ENCODE data around the gene ARHGAP29.

Gene ARHGAP29

DNA sequence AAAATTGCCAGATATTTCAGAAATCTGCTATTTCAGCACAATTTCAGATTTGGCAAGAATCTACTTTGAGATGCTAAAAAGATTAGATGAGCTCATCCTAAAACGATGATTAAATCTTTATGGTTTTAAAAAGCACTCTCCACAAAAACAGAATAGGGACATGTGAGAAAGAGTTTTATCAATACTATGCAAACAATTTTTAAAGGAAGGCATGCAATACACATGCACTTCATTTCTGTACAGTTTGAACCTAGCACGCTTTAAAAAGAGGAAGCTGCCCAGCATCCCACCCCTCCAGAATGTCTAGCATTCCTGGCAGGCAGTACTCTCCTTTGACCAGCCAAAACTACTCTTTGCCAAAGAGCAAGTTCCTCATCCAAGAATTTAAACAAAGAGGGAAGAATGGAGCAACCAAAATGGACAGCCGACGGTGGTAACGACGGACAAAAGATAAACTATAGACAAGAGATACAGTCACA lies 1.3 kb downstream of the ARHGAP29 start:
- no peak for DNase-seq (ENCODE audit: low read depth)

DNA sequence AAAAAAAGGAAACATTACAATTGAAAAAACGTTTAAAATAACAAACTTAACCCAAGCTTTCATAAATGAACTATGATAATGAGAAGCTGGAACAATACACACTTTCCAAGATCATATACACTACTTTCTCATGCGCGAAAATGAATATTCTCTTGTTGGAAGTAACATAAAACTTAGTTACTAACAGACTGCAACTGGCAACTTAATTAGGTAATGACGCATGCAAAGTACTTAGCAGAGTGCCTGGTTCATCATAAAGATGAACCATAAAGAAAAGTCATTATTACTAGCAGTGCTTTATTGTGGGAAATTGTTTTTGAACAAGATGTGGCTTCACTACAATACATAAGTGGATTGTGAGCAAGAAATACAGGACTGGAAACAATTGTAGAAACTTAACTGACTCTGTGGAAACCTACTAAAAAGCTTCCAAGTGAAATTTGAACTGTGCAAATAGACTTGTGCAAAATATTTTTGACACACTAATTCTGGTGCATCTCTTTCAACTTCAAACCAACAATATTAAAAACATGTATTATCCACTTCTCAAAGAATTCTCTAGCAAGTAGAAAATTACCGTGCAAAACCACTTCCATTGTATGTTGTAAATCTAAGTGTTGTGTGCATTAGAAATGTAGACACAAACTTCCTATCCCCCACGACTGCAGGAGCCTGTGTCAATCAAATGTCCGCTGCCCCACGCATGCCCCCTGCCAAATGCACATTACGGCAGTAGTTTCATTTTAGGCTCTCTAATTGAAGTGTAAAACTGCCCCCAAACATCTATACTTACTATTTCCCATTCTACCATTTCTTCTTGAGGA lies 2.0 kb downstream of the ARHGAP29 start:
- DNase-seq (ENCODE audit: low read depth) = no peak

DNA sequence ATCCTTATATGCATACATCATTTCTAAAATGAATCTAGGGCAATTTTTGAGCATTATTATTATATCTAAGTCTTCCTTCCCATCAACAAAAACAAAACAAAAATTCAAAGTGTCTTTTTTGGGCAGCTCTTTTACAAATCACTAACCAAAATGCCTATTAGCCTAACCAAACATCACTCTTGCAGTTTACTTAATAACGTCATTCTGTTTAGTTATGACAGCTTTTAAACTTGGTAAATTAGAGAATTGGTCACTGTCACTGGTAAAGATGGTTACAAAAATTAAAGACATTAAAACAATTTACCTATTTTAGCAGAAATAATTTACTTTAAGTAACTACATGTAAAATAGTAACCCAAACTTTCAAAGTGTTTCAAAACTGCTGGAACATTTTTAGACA lies 2.8 kb downstream of the ARHGAP29 start:
- DNase-seq (ENCODE audit: low read depth) = no peak

DNA sequence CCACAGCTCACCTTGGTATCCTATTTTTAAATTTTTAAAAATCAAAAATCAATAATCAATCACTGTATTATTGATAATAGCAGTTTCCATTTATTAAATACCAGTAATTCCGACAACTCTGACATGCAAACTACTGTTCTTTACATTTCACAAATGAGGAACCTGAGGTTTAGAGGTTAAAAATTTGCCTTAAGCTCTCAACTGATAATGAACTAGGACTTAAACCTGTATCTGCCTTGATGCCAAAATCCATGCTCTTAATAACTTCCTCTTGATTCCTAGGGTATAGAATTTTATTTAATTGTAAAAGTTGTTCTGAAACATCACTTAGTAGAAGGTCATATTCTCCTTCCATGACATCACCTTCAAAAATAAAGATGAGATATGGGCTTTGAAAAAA lies 5.6 kb downstream of the ARHGAP29 start:
- no peak for DNase-seq (ENCODE audit: low read depth)

DNA sequence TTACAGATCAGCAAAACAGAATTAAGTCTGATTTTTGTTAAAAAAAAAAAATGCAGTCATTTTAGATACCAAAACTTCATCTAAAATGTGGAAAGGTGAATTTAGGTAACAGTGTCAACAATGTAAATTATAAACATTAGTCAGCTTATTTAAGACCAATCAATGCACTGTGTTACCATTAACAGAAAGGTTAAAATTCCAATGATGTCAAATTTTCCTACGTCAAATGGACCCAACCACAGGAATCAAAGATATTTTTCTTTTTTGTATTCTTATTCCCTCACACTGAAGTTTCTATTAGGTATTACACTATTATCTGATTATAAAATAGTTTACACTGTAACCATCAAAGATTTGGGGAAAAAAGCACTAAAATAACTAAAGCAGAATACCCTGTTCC lies 6.5 kb downstream of the ARHGAP29 start:
- no peak for DNase-seq (ENCODE audit: low read depth)

DNA sequence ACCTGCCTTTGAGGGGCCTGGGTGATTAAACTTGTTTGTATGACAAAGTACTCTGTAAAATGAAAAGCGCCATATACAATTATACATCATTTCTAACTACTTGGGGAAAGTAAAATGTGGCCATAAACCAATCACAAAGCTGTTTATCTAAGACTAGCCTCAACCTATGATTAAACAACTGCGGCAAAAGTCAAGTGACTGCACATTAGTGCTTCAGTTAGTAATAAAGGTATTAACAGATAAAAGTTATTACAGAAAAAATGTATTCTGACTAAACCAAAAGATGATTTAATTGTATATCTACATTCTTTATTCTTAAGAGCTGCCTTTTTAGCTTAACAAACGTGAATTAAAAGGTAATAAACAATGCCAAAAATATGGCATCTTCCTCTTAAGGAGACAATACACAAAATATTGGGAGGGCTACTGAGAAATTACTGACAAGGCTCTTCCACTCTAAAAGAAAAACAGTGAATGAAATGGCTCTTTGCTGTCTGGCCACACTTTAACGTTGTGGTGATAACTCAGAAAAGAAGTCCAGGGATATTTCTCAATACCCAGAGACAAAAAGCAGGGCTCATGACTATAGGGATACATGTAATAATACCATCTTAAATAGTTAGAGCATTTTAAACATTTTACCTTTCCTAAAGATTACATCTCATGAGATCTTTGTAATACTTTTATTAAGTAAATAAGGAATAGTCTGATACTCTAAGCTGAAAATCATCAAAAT lies 8.6 kb downstream of the ARHGAP29 start:
- no peak for DNase-seq (ENCODE audit: low read depth)

DNA sequence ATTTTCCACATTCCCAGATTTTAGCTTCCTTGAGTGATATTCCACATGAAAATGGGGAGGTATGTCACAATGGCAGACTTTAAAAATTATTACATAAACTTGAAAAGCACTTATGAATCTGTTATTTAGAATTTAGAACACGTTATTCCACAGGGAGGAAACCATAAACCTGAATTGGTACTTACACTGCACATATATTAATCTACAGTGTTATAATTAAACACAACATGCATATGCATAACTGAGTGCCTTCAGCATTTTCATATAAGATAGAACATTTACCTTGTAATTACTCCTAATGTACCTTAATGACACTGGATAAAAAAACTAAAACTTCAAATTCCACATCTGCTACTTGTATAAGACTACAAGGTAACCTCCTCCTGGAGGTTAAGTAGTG lies 9.8 kb downstream of the ARHGAP29 start:
- DNase-seq (ENCODE audit: low read depth) = no peak

DNA sequence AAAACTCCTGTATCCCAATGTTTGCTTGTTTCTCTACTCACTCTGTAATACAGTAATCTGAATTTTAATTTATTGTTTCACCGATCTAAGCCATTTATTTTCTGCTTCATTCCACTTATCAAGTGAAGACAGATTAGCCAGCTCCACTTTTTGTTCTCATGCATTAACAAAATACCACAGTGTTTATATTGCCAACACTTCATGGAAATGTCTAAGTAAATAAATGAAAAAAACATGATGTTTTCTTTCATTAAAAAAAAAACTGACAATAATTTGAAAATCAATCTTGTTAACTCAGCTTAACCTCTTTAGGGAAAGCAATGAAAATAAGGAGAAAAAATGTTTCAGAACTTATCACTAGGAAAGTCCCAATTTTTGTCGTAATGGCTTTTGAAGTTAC lies 11.5 kb downstream of the ARHGAP29 start:
- DNase-seq (ENCODE audit: low read depth) = no peak

DNA sequence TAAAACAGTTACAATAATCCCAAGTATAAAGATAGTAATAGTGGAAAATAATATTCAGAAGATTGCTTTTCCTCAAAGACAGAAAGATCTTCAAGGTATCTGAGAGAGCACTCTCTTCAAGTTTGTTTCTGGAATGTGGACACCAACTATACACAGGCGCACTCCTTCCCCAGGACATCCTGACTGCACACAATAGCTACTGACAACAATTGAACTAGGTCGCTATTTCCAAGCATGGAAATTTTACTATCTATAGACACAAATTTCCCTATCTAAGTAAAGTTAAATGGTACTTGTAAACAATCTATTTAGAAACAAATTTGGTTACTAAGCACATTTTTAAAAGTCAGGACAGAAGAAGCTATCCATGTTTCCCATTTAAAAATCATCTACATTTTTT lies 19.1 kb downstream of the ARHGAP29 start:
- DNase-seq (ENCODE audit: low read depth) = no peak

DNA sequence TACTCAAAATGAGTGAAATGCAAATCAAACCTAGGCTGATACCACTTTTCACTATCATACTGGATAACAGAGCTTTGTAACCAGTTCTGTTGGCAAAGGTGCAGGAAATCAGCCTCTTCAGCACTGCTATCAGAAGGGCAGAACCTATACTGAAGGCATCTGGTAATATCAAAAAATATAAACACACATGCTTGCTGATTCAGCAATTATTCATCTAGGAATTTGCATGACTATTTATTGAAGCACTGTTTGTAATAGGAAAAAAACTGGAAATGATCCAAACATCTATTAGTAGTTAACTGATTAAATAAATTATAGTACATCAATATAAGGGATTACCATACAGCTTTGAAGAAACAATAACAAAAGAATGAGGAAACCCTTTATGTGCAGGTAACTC lies 21.4 kb downstream of the ARHGAP29 start:
- DNase-seq (ENCODE audit: low read depth) = no peak

DNA sequence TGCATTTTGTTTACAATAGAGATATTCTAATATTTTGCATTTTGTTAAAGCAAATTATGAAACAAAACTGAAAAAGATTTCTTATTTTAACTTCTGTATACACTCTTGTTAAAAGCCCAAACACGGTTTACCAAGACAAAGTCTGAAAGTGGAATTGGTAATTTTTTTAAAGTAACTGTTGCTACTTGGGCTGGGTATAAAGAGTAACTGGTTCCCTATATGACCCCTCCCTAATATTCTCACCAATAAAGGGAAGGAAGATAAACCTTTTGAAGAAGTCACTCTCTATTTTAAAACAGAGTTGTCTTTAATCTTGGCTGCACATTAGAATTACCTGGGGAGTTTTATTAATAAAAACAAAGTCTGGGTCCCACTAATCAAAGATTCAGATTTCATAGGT lies 27.4 kb downstream of the ARHGAP29 start:
- DNase-seq (ENCODE audit: low read depth) = no peak

DNA sequence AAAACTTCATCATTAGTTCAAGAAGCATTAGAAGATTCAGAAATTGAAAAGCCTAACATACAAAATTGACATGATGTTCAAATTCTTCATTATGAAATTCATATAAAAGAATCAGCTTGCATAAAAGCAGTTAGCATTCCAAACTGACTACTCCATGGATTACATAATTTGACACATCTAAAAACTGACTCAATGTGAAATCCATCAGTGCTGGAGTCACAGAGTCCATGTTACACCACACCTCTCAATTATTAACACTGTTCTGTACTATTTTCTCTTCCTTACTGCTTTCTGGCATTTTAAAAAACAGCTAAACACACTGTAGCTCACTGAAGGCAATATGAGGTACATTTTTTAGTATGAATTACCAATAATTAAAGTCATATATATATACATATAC lies 28.0 kb downstream of the ARHGAP29 start:
- no peak for DNase-seq (ENCODE audit: low read depth)

DNA sequence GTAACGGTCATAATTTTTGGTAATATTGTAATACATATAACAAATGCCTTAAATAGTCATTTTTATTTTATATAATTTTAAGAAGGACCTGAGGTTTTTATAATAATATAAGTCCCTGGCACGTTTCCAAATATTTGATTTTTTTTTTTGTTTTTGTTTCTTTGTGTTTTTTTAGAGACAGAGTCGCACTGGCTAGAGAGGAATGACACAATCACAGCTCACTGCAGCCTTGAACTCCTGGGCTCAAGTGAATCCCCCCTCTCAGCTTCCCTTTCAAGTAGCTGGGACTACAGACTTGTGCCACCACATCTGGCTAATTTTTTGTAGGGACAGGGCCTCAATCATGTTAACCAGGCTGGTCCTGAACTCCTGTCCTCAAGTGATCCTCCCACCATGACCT lies 29.7 kb downstream of the ARHGAP29 start:
- no peak for DNase-seq (ENCODE audit: low read depth)

DNA sequence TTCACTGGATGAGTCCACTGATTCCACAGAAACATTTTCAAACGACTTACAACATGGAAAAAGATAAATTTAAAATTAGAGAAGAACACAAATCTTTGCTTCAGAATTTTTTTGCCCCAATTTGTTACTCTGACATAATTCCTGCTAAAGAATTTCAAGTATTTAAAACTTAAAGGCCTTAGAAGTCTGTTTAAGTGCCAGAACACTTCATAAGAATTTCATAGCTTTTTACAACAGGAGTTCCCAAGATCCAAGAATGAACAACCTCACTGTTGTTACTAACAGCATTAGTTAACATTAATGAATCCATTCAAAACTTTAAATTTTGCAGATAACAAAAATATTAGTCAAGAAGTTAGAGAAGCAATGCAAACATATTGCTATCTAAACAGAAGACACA lies 31.7 kb downstream of the ARHGAP29 start:
- DNase-seq (ENCODE audit: low read depth) = no peak

DNA sequence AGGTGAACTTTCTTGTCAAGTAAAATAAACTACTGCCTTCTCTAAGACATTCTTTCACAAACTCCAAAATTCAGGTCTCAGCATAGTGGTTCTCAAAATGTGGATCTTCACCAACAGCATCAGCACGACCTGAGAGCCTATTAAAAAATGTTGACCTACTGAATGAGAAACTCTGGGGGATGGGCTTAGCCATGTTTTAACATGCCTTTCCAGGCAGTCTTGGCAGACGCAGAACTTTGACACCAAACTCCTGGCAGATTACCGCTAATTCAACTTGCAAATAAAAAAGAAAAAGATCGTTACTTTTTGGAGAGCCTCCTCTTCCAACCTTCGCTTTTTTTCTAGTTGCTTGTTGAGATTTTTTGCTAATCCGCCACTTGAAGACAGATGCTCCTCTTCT lies 35.1 kb downstream of the ARHGAP29 start:
- DNase-seq (ENCODE audit: low read depth) = no peak

DNA sequence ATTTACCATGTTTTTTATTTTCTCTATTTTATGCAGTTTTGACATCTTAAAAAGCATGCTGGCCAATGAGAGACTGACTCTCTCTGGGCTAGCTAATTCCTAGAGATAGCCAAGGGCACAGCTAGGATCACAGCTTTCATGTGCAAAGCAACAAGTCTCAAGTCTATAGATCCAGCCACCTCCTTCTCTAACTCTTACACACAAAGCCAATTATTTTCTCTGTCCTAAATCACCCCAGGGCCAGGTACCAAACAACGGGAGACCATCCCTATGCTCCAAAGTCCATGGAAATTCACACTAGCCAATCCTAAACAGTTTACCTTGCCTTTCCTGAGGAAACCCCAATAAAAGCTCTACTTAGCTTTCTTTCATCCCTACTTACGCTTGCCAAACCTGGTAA lies 38.0 kb downstream of the ARHGAP29 start:
- DNase-seq (ENCODE audit: low read depth) = no peak

DNA sequence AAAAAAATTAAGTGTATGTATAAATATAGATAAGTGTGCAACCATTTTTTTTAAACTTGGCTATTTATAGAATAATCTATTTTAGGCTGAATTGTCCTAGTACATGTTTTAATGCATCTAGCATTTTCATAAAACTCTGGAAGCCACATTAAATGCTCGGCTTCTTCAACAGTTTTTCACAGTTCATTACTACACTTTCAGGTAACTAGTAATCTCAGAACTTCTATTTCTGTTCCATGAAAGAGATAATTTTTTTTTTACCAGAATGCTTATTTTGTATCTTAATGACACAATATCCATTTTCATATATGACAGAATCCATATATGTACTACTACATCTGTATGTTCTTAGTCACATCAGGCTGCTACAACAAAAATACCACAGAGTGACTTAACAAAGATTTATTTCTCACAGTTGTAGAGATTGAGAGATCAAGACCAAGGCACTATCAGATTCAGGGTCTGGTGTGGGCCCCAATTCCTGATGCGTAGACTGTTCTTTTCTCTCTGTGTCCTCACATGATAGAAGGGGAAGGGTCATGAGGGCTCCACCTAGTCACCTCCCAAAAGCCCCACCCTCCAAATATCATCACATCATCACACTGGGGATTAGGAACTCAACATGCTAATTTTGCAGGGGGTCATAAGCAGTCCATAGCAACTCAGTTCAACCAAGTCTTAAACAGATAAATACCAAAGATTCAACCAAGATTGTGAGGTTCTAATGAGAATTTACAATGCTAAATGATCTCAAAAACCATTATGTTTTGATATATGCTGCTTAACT lies 43.1 kb downstream of the ARHGAP29 start:
- no peak for DNase-seq (ENCODE audit: low read depth)

DNA sequence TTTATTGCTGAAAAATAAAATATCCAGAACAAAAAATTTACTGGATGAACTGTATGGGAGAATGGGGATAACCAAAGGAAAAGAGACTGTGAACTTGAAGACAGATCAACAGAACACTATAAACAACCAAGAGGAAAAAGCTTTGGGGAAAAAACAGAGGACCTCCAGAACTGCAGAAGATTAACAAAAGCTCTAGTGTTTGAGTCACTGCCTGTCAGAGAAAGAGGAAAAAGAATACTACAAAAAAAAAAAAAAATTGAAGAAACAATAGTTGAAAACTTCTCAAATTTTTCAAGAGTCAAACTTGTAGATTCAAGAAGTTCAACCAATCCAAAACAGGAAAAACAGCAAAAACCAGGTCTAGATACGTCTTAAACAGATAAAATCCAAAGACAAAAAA lies 44.3 kb downstream of the ARHGAP29 start:
- DNase-seq (ENCODE audit: low read depth) = no peak

DNA sequence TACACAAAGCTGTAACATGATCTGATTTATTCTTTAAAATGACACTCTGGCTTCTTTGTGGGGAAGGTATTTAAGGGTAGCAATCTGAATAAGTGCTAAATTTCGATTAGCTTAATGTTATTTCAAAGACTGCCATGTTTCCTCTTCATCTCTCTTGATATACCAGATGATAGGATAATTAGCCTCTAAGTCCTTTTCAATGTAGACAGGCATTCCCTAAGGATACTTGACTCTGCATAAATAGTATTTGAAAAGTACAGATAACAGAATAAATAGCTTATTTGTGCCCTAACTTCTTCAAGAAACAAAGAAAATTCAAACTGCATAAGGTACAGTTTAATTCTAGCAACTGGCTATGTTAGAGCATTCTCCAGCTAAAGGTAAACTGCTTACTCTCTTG lies 46.2 kb downstream of the ARHGAP29 start:
- DNase-seq (ENCODE audit: low read depth) = no peak

DNA sequence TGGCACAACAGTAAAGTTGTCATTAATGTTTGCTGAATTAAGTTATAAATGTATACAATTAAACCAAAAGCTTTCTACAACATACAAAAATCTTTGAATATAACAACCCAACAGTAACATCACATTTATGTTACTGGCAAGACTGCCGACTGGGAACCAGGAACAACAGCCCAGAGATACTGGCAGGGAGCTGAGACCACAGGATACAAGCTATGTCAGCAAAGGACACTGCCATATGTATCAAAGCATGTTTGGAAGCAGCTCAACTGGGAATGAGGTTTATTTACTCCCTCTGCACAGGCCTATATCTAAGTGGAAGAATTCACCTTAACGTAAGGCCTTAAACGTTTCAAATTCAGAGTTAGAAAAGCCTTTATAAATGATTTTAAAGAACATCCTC lies 50.4 kb downstream of the ARHGAP29 start:
- no peak for DNase-seq (ENCODE audit: low read depth)

DNA sequence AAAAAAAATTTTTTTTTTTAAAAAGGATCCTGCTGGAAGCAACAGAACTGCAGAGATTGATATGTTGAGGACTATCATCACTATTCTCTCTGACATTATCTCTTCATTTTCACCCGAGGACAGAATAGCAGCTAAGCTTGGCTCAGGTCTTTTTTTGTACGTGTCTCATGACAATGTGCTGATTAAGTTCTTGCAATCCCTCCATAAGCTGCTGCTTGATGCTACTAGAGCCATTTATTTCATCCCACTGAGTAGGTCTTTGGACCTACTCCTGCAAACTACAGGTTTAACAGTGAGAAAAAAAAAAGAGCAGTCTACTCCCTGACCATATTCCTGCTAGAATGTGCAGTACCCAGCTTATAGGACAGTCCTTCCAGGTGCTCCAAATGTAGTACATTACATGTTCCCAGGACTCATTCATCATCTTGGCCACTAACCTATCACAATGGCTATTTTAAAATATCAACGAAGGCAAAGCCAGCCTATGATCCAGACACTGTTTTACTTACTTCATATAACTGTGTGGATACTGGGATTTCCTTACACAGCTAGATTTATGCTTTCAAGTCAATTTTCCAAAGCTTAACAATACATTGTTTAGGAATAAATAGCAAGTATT lies 54.1 kb downstream of the ARHGAP29 start:
- no peak for DNase-seq (ENCODE audit: low read depth)

DNA sequence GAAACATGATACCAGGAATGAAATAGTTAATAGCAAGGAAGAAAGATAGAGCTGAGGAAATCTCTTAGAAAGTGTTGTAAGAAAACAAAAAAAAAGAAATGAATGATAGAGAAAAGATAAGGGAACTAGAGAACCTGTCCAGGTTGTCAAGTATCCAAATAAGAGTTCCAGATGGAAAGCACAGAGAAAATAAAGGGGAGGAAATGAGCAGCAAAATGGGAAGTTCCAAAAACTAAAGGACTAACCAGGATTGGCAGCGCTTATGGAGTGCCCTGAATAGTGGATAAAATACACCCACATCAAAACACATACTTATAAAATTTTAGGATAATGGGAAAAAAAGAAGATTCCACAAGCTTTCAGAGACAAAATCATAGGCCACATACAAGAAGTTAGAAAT lies 55.2 kb downstream of the ARHGAP29 start:
- DNase-seq (ENCODE audit: low read depth) = no peak

All from stimulated activated CD8-positive, alpha-beta memory T cell treated with anti-CD3 and anti-CD28 coated beads, Interleukin-15, amount 100 ng/mL, for 1 hour (primary cell).